ENCODE results near the gene WDR62.
"Not testable (repeated sequence)": the region's sequence is repeated elsewhere in the genome, so short reads cannot be mapped to it uniquely, and the experiment has no call there.

Gene WDR62

DNA sequence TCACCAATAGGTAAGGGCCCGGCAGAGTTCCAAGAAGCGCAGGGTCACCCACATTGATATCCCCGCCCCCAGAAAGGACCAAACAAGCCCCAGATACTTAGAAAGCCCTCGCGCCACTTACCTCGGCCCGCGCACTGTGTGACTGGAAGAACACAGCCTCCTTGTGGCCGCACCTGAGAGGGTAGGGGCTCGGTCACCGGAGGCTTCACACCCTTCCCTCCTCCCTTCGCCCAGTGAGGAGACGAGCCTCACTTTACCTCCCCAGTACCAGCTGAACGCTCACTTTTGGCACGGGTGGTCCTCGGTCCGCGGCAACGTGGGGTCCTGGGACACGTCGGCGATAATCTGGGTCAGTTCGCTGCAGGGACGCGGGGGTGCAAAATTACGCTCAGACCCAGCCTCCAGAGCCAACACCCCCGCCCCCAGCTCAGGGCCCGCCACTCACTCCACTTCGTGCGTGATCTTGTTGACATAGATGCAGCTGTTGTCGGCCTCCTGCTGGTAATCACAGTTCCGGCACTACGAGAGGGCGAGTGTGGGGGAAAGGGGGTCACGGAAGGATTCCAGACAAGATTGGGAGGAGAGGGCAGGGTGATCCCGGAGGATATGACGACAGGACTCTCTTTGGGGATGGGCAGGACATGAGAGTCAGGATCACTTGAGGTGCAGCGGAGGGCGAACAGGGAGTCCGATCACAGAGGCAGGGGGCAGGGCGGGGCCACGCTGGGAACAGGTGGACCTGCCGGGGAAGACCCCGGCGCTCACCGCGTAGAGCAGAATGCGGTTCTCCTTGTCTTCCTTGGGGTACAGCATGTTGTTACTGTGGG, 59.4 kb downstream of the WDR62 start:
- DNase-seq, result peak; percentile 15

DNA sequence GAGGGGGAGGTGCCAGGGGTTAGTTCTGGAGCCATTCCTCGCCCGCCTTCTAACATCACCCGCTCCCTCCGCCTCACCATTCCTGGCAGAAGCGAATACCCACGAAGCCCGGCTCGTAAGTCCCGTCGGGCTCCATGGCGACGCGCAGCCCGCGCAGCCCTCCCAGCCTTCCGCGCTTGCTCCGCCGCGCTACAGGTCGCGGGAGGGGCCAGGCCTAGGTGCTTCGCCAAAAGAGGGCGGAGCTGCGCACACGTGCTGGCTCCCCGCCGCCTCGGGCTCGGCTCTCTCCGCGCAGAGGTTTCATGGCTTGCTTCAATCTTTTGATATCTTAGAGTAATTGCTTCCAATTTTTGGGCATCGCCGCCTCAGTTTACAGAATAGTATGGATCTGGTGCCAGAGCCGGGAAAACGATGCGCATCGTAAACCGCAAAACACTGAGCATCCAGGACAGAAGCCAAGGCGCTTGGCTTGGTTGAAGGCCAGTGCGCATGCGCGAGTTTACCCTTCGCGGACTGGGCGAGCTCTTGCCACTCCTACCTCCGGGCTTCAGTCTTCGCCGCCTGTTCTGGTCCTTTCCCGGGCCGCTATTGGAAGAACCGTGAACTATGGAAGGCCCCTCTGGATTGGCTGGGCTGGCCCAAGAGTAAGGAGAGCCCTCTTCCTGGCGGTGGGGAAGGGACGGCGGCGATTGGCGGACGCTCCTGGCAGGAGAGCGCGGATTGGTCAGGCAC, 60.2 kb downstream of the WDR62 start, which contains the start of gene POLR2I:
Gene POLR2I (minus strand): TSS at position 155 of the 732 bp plus-strand sequence. CDS start 19 bp downstream, at position 136.
- peak; percentile 99 for DNase-seq

- DNase-seq, result no peak
Observed at GRCh38 chr19:36115453-36116343, 61.0 kb downstream of the WDR62 start, which contains the start of gene TBCB. TBCB (plus strand) TSS chr19:36115468; CDS start chr19:36115561, 93 bp downstream.

- no peak for DNase-seq
Observed at GRCh38 chr19:36116344-36116637, 61.6 kb downstream of the WDR62 start.

DNA sequence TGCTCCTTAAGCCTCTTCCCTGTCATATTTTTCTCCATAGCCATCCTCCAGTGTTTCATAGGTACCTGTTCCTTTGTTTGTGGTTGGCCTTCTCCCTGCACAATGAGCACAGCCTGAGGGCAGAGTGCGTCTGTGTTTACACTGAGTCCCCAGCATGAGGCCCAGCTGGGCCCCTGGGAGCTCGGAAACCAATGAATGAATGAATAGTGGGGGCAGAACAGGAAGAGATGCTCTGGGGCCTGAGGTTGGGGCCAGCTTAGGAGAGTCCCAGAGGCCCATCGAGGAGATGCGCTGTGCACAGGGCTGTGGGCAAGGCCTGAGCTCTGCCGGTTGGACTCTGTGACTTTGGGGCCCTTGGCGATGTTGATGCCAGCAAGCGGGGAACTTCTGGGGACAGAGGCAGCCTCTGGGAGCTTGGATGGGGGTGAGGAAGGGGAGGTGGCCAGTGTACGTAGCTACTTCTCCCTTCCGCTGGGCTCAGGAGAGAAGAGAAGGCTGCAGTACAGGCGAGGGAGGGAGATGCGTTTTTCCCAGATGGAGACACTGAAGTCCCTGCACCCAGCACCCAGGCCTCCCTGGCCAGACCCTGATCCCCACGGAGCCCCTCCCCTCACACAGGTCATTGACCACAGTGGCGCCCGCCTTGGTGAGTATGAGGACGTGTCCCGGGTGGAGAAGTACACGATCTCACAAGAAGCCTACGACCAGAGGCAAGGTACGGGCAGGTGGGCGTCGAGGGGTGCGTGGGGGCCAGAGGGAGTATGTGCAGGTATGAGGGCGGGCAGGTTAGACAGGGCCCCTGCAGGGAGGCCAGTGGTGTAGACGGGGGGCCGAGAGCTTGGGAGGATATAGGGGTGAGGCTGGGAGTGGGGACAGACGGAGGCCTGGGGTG, 65.6 kb downstream of the WDR62 start:
- DNase-seq, result no peak

DNA sequence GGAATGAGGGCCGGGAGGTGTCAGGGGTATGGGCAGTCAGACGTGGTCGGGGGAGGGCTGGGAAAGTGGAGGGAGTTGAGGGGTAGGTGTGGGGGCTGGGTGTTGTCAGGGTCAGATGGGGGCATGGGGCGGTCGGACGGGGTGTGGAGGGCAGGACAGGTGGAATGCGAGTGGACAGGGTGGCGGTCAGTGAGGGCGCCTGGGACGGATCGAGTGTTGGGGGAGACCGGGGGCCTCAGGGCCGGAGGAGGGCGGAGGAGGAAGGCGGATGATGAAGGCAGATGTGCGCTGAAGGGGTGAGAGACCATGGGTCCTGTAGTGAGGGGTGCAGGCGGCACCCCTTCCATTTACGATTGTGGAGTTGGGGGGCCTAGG, 66.3 kb downstream of the WDR62 start:
- no peak for DNase-seq

DNA sequence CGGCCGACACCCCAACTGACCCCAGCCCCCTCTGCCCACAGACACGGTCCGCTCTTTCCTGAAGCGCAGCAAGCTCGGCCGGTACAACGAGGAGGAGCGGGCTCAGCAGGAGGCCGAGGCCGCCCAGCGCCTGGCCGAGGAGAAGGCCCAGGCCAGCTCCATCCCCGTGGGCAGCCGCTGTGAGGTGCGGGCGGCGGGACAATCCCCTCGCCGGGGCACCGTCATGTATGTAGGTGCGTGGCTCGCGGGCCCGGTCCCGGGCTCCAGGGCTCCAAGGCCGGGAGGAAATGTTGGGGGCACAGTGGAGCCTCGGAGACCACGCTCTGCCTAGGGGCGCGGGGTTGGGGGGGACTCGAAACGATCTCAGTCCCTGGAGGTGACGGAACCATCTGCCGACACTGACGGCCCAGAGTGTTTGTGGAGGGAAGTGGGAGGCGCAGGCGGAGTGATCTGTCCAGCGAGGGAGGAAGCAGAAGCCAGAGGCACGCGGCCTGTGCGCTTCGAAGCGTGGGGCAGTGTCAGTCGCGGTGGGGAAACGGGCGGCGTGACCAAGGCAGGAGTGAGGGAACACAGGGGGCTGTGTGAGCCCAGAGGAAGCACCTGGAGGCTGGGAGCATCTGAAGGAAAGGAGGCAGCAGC, 66.9 kb downstream of the WDR62 start:
- DNase-seq, result no peak

DNA sequence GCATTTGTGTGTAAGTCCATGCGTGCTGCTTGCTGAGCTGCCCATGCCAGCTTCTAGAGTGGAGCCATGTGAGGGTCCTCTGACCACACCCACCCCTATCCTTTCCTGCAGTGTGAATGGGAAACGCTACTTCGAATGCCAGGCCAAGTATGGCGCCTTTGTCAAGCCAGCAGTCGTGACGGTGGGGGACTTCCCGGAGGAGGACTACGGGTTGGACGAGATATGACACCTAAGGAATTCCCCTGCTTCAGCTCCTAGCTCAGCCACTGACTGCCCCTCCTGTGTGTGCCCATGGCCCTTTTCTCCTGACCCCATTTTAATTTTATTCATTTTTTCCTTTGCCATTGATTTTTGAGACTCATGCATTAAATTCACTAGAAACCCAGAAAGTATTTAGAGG, 70.9 kb downstream of the WDR62 start:
- no peak for DNase-seq

DNA sequence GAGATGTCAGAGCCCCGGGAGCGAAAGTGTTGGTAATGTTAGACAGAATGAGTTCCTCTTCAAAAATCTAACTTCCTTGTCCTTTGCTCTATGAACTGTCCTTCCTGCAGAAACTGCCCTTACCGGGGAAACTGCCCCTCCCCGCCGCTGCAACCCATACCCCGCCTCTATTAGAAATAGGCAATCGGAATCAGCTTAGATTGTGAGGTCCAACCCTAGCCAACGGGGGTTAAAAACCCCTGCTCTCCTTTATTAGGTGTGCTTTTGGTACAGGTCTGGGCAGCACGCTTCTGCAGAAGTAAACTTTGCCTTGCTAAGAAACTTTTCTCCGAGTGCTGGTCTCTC, 73.7 kb downstream of the WDR62 start:
- DNase-seq, result no peak

DNA sequence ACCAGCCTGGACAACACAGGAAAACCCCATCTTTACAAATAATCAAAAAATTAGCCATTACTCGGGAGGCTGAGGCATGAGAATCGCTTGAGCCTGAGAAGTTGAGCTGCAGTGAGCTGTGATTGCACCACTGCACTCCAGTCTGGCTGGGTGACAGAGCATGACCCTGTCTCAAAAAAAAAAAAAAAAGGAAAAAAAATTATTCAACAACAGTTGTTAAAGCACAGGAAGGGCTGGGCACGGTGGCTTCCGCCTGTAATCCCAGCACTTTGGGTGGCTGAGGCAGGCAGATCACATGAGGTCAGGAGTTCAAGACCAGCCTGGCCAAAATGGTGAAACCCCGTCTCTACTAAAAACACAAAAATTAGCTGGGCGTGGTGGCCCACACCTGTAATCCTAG, 76.5 kb downstream of the WDR62 start:
- not testable (repeated sequence) for DNase-seq

GRCh38 chr19:36134867-36135266, 80.2 kb downstream of the WDR62 start:
- DNase-seq, result not testable (repeated sequence)

GRCh38 chr19:36136964-36137686, 82.4 kb downstream of the WDR62 start:
- peak; percentile 19 for DNase-seq

DNA sequence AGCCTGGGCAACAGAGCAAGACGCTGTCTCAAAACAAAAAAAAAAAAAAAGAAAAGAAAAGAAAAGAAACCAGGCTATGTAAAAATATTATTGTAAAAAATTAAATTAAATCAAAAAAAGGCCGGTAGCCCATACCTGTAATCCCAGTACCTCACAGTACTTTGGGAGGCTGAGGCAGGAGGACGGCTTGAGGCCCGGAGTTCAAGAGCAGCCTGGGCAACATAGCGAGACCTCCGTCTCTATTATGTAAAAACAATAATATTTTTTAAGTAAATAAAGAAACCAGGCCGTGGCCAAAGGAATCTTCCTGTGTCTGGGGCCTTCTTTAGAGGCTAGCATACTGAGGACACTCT, 84.4 kb downstream of the WDR62 start:
- DNase-seq, result no peak

DNA sequence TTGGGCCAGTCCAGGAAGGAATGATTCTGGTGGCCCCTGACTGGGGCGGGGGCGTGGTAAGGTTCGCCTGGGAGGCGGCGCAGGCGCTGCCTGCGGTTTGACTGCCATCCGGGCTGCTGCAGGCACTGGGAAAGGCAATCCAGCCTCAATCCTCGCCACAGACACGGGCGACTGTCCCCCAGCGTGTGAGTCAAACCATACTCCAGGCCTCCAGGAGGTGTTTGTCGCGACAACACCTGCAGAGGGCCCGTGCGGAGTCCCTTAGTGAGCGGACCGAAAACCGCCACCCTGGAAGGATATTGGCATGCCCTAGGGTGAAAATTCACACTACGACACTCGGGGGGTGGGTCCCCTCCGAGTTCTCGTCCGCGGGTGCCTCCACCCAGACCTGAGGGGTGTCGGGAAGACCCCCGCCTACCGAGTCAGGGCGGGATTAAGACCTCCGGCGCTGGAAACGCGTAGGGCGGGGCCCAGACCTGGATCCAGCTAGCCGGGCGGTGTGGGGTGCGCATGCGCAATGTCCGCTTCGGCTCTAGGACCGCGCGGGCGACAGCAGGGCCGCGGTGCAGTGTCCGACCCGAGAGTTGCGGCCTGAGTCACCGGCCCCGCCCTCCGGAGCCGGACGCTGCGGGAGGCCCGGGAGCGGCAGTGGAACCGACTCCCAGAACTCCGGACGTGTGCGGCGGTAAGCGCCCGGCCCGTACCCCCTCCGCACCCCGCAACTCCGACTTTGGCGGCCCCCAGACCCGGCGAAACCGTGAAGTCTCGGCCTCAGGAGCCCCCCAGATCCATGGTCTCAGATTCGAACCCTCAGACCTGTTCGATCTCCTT, 85.0 kb downstream of the WDR62 start, which contains the start of gene CAPNS1:
Gene CAPNS1 (plus strand): TSS at position 594 of the 831 bp plus-strand sequence. CDS start 946 bp downstream, outside the sequence.
- peak; percentile 96 for DNase-seq

- peak; percentile 72 for DNase-seq
Observed at GRCh38 chr19:36140304-36141038, 85.8 kb downstream of the WDR62 start.

DNA sequence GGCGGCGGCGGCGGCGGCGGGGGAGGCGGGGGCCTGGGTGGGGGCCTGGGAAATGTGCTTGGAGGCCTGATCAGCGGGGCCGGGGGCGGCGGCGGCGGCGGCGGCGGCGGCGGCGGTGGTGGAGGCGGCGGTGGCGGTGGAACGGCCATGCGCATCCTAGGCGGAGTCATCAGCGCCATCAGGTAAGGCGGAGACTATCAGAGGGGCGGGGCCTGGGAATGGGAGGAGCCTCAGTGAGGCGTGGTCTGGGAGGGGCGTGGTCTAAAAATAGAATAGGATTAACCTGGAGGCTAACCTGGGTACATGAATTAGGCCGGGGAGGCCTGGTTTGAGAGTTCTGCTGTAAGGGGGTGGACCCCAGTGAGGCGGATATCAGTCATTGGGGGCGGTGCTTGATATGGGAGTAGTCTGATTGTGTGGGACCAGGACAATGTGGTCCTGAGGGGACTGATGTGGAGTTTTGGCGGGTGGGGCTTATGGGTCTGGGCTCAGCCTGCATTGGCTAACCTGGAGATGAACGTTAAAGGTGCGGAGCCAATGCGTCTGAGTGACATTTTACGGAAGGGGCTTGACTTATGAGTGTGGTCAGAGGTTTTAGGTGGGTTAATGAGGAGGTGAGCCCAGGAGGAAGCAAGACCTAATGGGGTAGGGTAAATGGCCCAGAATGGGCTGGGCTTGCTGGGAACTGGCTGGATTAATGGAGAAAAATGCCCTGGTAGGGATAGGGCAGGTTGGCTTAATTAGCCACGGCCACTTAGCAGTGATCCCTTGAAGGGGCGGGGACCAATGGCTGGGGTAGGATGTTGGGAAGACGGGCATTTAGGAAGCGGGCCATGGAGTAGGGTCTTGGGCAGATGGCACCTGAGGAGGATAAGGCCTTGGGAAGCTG, 86.6 kb downstream of the WDR62 start:
- DNase-seq, result peak; percentile 71

DNA sequence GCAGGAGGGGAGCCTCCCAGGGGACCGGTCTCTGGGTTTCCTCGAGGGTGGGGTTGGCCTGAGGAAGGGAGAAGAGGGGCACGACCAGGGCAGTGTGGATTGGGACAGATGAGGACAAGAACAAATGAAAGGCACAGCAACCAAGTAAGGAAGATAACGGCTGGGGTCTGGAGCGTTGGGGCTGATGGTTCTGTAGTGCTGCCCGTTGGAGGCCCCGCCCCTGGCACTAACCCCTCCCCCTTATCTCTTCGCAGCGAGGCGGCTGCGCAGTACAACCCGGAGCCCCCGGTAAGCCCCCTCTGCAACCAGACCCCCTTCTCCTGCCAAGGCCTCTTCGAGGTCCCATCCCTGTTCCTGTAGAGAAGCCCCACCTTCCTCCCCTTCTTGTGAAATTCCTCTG, 87.3 kb downstream of the WDR62 start:
- DNase-seq, result no peak

GRCh38 chr19:36142496-36142895, 87.8 kb downstream of the WDR62 start:
- no peak for DNase-seq

Data from COR-L47 (cell line).